Left lung (tissue), 10 donors: ENCODE measurements around the gene HOXB1. TPM values are rescaled to one million over a fixed set of nuclear protein-coding genes. Genes with fewer than 3 reads are reported as not detected.

Experiments
- ATAC-seq: fragments of 200-7000 bp; cut with Tn5 transposase; one replicate; pipeline ENCODE4 v1.9.1; 2020; ENCODE audit warnings: moderate library complexity
- DNase-seq, 4 donors: peaks; one replicate each; pipeline ENCODE4 v3.0.0-alpha.2; 2013 to 2020
- H3K27ac ChIP-seq, 2 donors: fragments of 200-600 bp; sonication (generic) in 1 of 2; one replicate each; pipeline versions ENCODE4 v1.5.0 to v1.8.0; 2020 to 2021
- H3K27me3 ChIP-seq, 2 donors: fragments of 200-600 bp; sonication (generic) in 1 of 2; one replicate each; pipeline versions ENCODE4 v1.5.0 to v1.8.0; 2020 to 2021
- H3K36me3 ChIP-seq, 2 donors: fragments of 200-600 bp; sonication (generic) in 1 of 2; one replicate each; pipeline versions ENCODE4 v1.5.0 to v1.8.0; 2020 to 2021
- H3K4me1 ChIP-seq, 2 donors: fragments of 200-600 bp; one replicate each; pipeline ENCODE4 v1.8.0; 2021
- H3K4me3 ChIP-seq, 2 donors: fragments of 200-600 bp; sonication (generic) in 1 of 2; one replicate each; pipeline versions ENCODE4 v1.5.0 to v1.8.0; 2020 to 2021; ENCODE audit warnings: mild to moderate bottlenecking in 1 of 2
- H3K9me3 ChIP-seq, 2 donors: fragments of 200-600 bp; sonication (generic) in 1 of 2; one replicate each; pipeline versions ENCODE4 v1.5.0 to v1.8.0; 2020 to 2021
- intact Hi-C, 2 donors: fragments of 100-400 bp; cut with DNase I; formaldehyde crosslinking; loops; one replicate each; pipeline versions ENCODE4 v1.11.2 to v1.14.2; 2022
- polyA plus RNA-seq, 6 donors: library from polyadenylated mRNA; unstranded; fragments of 120-200 nt; gene quantifications; one replicate each; pipeline ENCODE4 v1.2.1, GENCODE V29; 2013; ENCODE audit not compliant: insufficient read length in 6 of 6
- total RNA-seq, 2 donors: library from RNA; stranded (reverse); fragmentation: NEBNext Ultra II Directional; extraction: Animal tissue kit (Norgen Biotek cat#: 25700); gene quantifications; one replicate each; pipeline ENCODE4 v1.2.1, GENCODE V29; 2021
- TF ChIP-seq, protein P1 (sequence below), 2 donors: fragments of 200-600 bp; sonication (generic) in 1 of 2; IDR thresholded peaks; one replicate each; pipeline versions ENCODE4 v1.5.0 to v1.8.0; 2021; ENCODE audit warnings: antibody characterized with exemption in 2 of 2
- donor health status: DM: no; HTN: yes; CAD: no.
- donor health status: DM: no; HTN: no; CAD: no.

HOXB1 gene
- total and polyA plus RNA-seq, 8 donors, result 0.09 to 0.39 (median 0.10) TPM; not detected in 3

DNA sequence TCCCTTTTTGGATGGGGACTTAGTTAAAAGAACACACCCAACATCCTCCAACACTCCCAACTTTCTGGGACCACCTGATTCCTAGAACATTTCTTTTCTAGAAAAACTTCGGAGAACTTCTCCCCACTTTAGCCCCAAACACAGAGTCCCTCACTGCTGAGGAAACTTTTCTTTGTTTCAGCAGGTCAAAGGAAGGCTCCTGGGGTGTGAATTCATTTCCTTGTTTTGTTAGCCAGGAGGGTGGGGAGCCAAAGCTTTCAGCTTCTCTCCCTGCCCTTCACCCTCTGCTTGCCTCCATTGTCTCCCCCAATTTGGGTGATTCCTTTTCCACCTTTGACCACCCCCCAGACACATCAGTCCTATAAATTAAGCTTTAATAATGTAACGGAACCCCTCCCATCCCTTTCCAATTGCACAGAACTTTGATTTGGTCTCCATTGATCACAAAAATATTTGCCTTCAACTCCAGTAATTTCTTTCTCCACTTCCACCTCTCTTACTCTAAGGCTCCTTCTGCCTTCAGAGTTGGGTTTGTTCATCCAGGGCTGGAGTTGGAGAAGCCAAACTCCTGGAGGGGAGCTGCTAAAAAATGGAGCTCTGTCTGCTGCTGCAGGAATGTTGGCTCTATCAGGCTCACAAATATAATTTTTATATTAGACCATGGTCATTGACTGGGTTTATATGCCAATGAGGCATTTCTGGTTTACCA lies 37.0 kb upstream of the HOXB1 start:
- no peaks in the 10 kb centered on the region for H3K9me3 ChIP-seq
- no peak overlapping the region for H3K4me3 ChIP-seq
- peaks cover 48 to 100% of the 10 kb centered on the region in 2 donors for H3K27me3 ChIP-seq
- ATAC-seq (no peak), DNase-seq (no peak)
- peak overlapping the region; percentile 3 to 95 for H3K27ac ChIP-seq
- TF ChIP-seq, protein P1, sequence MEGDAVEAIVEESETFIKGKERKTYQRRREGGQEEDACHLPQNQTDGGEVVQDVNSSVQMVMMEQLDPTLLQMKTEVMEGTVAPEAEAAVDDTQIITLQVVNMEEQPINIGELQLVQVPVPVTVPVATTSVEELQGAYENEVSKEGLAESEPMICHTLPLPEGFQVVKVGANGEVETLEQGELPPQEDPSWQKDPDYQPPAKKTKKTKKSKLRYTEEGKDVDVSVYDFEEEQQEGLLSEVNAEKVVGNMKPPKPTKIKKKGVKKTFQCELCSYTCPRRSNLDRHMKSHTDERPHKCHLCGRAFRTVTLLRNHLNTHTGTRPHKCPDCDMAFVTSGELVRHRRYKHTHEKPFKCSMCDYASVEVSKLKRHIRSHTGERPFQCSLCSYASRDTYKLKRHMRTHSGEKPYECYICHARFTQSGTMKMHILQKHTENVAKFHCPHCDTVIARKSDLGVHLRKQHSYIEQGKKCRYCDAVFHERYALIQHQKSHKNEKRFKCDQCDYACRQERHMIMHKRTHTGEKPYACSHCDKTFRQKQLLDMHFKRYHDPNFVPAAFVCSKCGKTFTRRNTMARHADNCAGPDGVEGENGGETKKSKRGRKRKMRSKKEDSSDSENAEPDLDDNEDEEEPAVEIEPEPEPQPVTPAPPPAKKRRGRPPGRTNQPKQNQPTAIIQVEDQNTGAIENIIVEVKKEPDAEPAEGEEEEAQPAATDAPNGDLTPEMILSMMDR (IDR thresholded peaks at IDR 0.05), result no peak
- intact Hi-C loops, result no loop called here
- H3K4me1 ChIP-seq, result peaks cover 3 to 19% of the 10 kb centered on the region in 2 donors
- no peaks in the 10 kb centered on the region for H3K36me3 ChIP-seq

DNA sequence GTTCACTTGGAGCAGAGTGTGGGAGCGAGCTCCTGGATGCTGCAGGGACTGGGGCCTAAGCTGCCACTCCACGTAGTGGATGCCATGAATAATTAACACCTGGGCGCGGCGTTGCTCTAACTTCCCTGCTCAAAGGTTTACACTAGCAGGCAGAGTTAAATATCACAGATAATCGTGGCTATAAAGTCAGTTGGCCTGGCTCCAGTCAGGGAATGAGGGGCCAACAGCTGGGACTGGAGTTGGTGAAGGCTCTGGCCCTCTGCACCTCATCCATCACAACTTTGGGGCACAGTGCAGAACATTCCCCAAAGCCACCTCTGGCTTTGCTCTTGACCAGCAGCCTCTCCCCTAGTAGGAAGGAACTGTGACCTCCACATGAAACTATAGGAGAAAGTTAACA lies 36.4 kb upstream of the HOXB1 start:
- peak overlapping the region in 1 of 2 donors; percentile 95 for H3K27ac ChIP-seq
- DNase-seq, result no peak
- H3K9me3 ChIP-seq, result no peaks in the 10 kb centered on the region
- peaks cover 43 to 100% of the 10 kb centered on the region in 2 donors for H3K27me3 ChIP-seq
- no peaks in the 10 kb centered on the region for H3K36me3 ChIP-seq
- peaks cover 3 to 19% of the 10 kb centered on the region in 2 donors for H3K4me1 ChIP-seq
- H3K4me3 ChIP-seq, result no peak overlapping the region
- TF ChIP-seq, protein P1 (IDR thresholded peaks at IDR 0.05), result no peak
- ATAC-seq, result no peak
- intact Hi-C loops, result no loop called here

DNA sequence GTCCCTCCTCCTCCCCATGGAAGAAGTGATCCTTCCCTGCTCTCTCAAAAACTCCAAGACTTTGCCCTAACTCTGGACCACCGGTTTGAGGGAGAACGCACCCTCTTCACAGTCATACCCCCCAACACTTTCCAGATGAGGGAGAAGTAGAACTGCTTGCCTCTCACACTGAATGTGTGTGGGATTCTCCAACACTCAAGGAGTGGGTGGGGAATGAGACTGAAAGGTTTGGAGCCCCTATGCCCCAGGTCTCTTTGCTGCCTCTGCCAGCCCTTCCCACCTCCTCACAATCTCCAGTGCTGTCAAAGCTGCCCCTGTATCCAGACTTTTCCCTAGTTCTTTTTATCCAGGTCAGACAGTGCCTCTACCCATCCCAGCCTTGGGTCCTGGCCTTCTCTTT lies 35.9 kb upstream of the HOXB1 start:
- Histone ChIP-seq H3K9me3 (no peaks in the 10 kb centered on the region), H3K4me1 (peaks cover 3 to 19% of the 10 kb centered on the region in 2 donors), H3K4me3 (no peak overlapping the region), H3K27me3 (peaks cover 43 to 100% of the 10 kb centered on the region in 2 donors), H3K27ac (no peak overlapping the region), H3K36me3 (no peaks in the 10 kb centered on the region)
- TF ChIP-seq, protein P1 (IDR thresholded peaks at IDR 0.05), result no peak
- intact Hi-C loops, result no loop called here
- DNase-seq (no peak), ATAC-seq (no peak)

DNA sequence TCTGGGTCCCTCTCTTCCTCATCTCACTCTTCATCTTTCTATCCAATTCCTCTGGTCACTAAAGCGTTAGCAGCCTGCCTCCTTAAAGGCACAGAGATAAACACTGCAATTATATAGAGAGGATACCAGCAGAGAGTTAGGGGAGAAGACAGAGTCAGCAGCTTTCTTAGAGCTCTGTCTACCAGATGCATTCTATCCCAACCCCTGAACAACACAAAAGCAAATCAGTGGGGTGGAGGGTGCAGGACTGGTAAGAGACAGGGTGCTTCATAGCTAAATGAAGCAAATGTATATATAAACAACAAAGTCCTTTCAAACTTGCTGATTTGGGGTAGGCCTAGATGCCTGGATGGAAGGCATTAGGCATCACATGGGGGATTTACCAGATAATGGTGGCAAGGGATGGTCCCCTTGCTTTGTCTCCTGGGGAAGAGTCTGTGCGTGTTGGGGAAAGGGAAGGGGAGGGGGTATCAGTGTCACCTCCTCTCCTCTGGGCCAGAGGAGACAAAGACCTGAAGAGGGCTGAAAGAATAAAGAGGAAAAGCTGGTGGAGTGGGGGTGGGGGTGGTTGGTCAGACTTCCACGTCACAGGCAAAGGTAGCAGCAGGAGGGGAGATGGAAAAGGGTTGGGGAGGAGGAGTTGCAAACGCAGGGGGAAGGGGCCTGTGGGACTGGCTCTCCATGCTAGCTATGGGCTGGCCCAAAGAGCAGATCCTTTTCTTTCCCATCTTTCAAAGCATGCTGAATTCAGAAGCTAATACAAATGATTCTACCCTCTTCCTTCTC lies 35.3 kb upstream of the HOXB1 start:
- H3K4me1 ChIP-seq, result peaks cover 3 to 19% of the 10 kb centered on the region in 2 donors
- H3K27ac ChIP-seq, result no peak overlapping the region
- H3K36me3 ChIP-seq, result no peaks in the 10 kb centered on the region
- DNase-seq, result no peak
- TF ChIP-seq, protein P1 (IDR thresholded peaks at IDR 0.05), result no peak
- ATAC-seq, result no peak
- H3K4me3 ChIP-seq, result no peak overlapping the region
- intact Hi-C loops, result no loop called here
- H3K9me3 ChIP-seq, result no peaks in the 10 kb centered on the region
- peaks cover 43 to 94% of the 10 kb centered on the region in 2 donors for H3K27me3 ChIP-seq

- H3K36me3 ChIP-seq, result no peaks in the 10 kb centered on the region
- no peak overlapping the region for H3K4me3 ChIP-seq
- intact Hi-C loops, result no loop called here
- no peak for DNase-seq
- TF ChIP-seq, protein P1 (IDR thresholded peaks at IDR 0.05), result no peak
- H3K9me3 ChIP-seq, result no peaks in the 10 kb centered on the region
- peaks cover 3 to 19% of the 10 kb centered on the region in 2 donors for H3K4me1 ChIP-seq
- peaks cover 35 to 90% of the 10 kb centered on the region in 2 donors for H3K27me3 ChIP-seq
- H3K27ac ChIP-seq, result peak overlapping the region in 1 of 2 donors; percentile 67
- no peak for ATAC-seq
These were observed 34.3 kb upstream of the HOXB1 start for GRCh38 chr17:48565022-48565554.
